ENCODE measurements around the gene NEURL2. TPM values are rescaled to one million over a fixed set of nuclear protein-coding genes. Genes with fewer than 3 reads are reported as not detected.
A peak's percentile ranks its signal among the peaks of the same experiment; 100 is the strongest.

NEURL2 gene
- total and polyA plus RNA-seq, 10 donors = 2.7 to 19.4 (median 5.5) TPM

DNA sequence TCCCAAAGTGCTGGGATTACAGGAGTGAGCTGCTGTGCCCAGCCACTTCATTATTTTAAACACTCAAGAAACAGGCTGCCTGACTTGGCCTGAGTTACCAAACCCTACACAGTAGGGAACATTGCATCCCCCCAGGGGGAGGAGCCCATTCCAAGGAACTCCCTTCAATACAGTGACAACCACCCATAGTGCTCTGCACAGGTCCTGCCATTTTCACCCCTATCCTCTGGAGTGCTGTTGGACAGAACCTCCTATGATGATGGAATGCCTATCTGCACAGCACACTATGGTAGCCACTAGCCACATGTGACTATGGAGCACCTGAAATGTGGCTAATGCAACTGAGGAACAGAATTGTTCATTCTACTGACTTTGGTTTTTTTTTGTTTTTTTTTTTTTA is 45.6 kb downstream of the NEURL2 start:
- Histone ChIP-seq H3K4me1 (peaks cover 9 to 29% (median 17%) of the 10 kb centered on the region in 6 donors), H3K9me3 (no peaks in the 10 kb centered on the region), H3K27ac (no peak overlapping the region), H3K27me3 (replicated peaks in 1 of 7) (no peaks in the 10 kb centered on the region), H3K36me3 (peaks cover 3 to 100% (median 70%) of the 10 kb centered on the region in 6 donors), H3K4me3 (no peak overlapping the region)
- intact Hi-C loops (cut with DNase I; ENCODE audit: low total_unique reads) = no loop called here
- TF ChIP-seq, protein P1, sequence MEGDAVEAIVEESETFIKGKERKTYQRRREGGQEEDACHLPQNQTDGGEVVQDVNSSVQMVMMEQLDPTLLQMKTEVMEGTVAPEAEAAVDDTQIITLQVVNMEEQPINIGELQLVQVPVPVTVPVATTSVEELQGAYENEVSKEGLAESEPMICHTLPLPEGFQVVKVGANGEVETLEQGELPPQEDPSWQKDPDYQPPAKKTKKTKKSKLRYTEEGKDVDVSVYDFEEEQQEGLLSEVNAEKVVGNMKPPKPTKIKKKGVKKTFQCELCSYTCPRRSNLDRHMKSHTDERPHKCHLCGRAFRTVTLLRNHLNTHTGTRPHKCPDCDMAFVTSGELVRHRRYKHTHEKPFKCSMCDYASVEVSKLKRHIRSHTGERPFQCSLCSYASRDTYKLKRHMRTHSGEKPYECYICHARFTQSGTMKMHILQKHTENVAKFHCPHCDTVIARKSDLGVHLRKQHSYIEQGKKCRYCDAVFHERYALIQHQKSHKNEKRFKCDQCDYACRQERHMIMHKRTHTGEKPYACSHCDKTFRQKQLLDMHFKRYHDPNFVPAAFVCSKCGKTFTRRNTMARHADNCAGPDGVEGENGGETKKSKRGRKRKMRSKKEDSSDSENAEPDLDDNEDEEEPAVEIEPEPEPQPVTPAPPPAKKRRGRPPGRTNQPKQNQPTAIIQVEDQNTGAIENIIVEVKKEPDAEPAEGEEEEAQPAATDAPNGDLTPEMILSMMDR (IDR thresholded peaks at IDR 0.05 in 8 of 11, conservative IDR thresholded peaks at IDR 0.05 in 3 of 11) = no peak
- TF ChIP-seq POLR2AphosphoS5 (IDR thresholded peaks at IDR 0.05) (no peak), POLR2A (IDR thresholded peaks at IDR 0.05) (no peak)
- DNase-seq = peak; percentile 2

GRCh38 chr20:45843506-45843905 is 47.5 kb downstream of the NEURL2 start:
- peaks cover 3 to 100% (median 65%) of the 10 kb centered on the region in 6 donors for H3K36me3 ChIP-seq
- H3K27me3 ChIP-seq (replicated peaks in 1 of 7) = no peaks in the 10 kb centered on the region
- DNase-seq = no peak
- WGBS, 5 donors = 89 to 96% (median 94%) methylated on average over 13 to 14 of the region's 14 CpGs
- no peaks in the 10 kb centered on the region for H3K9me3 ChIP-seq
- no peak overlapping the region for H3K4me3 ChIP-seq
- H3K4me1 ChIP-seq = peaks cover 9 to 45% (median 17%) of the 10 kb centered on the region in 6 donors
- intact Hi-C loops (cut with DNase I; ENCODE audit: low total_unique reads) = no loop called here
- peak overlapping the region in 3 of 8 donors; percentile 63 to 78 (median 66) for H3K27ac ChIP-seq
- TF ChIP-seq POLR2A (IDR thresholded peaks at IDR 0.05) = no peak
- TF ChIP-seq POLR2AphosphoS5 (IDR thresholded peaks at IDR 0.05) = peak; percentile 4 to 58 (median 42)

- H3K4me1 ChIP-seq = peaks cover 9 to 48% (median 19%) of the 10 kb centered on the region in 6 donors
- TF ChIP-seq, protein P1 (IDR thresholded peaks at IDR 0.05 in 8 of 11, conservative IDR thresholded peaks at IDR 0.05 in 3 of 11) = no peak
- TF ChIP-seq POLR2AphosphoS5 (IDR thresholded peaks at IDR 0.05) (no peak), POLR2A (IDR thresholded peaks at IDR 0.05) (no peak)
- DNase-seq = no peak
- no peak overlapping the region for H3K4me3 ChIP-seq
- H3K27me3 ChIP-seq (replicated peaks in 1 of 7) = no peaks in the 10 kb centered on the region
- peak overlapping the region; percentile 9 to 78 (median 52) for H3K27ac ChIP-seq
- H3K9me3 ChIP-seq = no peaks in the 10 kb centered on the region
- 6 to 30% (median 25%) methylated on average over 1 to 5 of the region's 5 CpGs for WGBS, 5 donors
- H3K36me3 ChIP-seq = peaks cover 3 to 96% (median 59%) of the 10 kb centered on the region in 6 donors
- intact Hi-C loops (cut with DNase I; ENCODE audit: low total_unique reads) = no loop called here
Measured at GRCh38 chr20:45842169-45842812, 48.7 kb downstream of the NEURL2 start.

DNA sequence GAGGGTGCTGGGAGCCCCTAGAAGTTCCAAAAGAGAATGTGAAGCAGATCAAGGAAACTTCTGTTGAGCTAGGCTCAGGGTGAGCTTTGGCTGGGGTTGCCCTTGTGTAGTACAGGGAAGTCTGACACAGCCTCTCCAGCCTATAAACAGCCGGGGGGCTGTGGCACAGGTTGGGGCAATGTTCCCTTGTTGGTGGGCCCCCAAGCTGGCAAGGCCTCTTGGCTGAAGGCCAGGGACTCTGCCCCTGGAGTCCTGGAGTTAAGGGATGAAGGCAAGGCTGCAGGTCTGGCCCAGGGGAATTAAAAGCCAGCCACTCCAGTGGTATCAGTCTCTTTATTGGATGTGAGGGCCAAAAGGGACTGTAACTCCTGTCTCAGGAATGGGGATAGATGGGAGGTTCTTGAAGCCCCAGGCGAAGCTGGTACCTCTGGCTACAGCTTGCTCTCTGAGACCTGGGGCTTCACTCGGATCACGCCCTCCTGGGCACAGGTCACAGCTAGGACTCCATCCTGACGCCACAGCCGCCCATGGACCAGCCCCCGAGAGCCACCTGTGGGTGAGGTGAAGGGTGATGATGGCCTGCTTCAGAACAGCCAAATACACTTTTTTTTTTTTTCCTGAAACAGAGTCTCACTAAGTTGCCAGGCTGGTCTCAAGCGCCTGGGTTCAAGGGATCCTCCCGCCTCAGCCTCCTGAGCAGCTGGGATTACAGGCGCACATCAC is 49.4 kb downstream of the NEURL2 start:
- H3K36me3 ChIP-seq = peaks cover 3 to 89% (median 53%) of the 10 kb centered on the region in 6 donors
- H3K9me3 ChIP-seq = no peaks in the 10 kb centered on the region
- intact Hi-C loops (cut with DNase I; ENCODE audit: low total_unique reads) = no loop called here
- H3K4me3 ChIP-seq = no peak overlapping the region
- DNase-seq = no peak
- peak overlapping the region in 7 of 8 donors; percentile 9 to 78 (median 58) for H3K27ac ChIP-seq
- 83 to 97% (median 93%) methylated on average over 8 to 10 of the region's 10 CpGs for WGBS, 5 donors
- H3K27me3 ChIP-seq (replicated peaks in 1 of 7) = no peaks in the 10 kb centered on the region
- peaks cover 9 to 50% (median 24%) of the 10 kb centered on the region in 6 donors for H3K4me1 ChIP-seq
- TF ChIP-seq POLR2AphosphoS5 (IDR thresholded peaks at IDR 0.05) (peak in 1 of 3 donors; percentile 17), POLR2A (IDR thresholded peaks at IDR 0.05) (no peak)

GRCh38 chr20:45840700-45841198 is 50.3 kb downstream of the NEURL2 start:
- TF ChIP-seq POLR2AphosphoS5 (IDR thresholded peaks at IDR 0.05) (peak in 1 of 3 donors; percentile 51), POLR2A (IDR thresholded peaks at IDR 0.05) (no peak)
- intact Hi-C loops (cut with DNase I; ENCODE audit: low total_unique reads) = no loop called here
- 93 to 97% (median 94%) methylated on average over 14 to 25 of the region's 25 CpGs for WGBS, 5 donors
- no peak overlapping the region for H3K27ac ChIP-seq
- peaks cover 3 to 80% (median 45%) of the 10 kb centered on the region in 6 donors for H3K36me3 ChIP-seq
- H3K27me3 ChIP-seq (replicated peaks in 1 of 7) = no peaks in the 10 kb centered on the region
- H3K4me1 ChIP-seq = peaks cover 10 to 57% (median 27%) of the 10 kb centered on the region in 6 donors
- H3K9me3 ChIP-seq = no peaks in the 10 kb centered on the region
- no peak for DNase-seq
- H3K4me3 ChIP-seq = no peak overlapping the region

Other genes starting within 250 kb of the NEURL2 start
- gene WFDC11, start 221.0 kb downstream of the NEURL2 start, total RNA-seq = not detected
- gene WFDC11, start 221.0 kb downstream of the NEURL2 start, polyA plus RNA-seq = not detected
- gene WFDC13, start 189.2 kb downstream of the NEURL2 start, total RNA-seq = not detected
- not detected for gene WFDC13, start 189.2 kb downstream of the NEURL2 start, polyA plus RNA-seq
- not detected for gene WFDC10B, start 186.2 kb downstream of the NEURL2 start, total RNA-seq
- gene WFDC10B, start 186.2 kb downstream of the NEURL2 start, polyA plus RNA-seq = not detected
- not detected for gene SPINT4, start 168.9 kb downstream of the NEURL2 start, total RNA-seq
- not detected for gene SPINT4, start 168.9 kb downstream of the NEURL2 start, polyA plus RNA-seq
- not detected for gene WFDC3, start 99.3 kb downstream of the NEURL2 start, total RNA-seq
- gene WFDC3, start 99.3 kb downstream of the NEURL2 start, polyA plus RNA-seq = 1 to 10 TPM in 1 of 3 donors, under 1 TPM in 2; 0.70 to 1.2 (median 0.89) TPM
- gene DNTTIP1, start 99.3 kb downstream of the NEURL2 start, total RNA-seq = 10 to 100 TPM; 21.0 to 39.3 (median 29.6) TPM
- 10 to 100 TPM; 31.8 to 34.7 (median 32.5) TPM for gene DNTTIP1, start 99.3 kb downstream of the NEURL2 start, polyA plus RNA-seq
- 10 to 100 TPM in 4 of 7 donors, 1 to 10 TPM in 3; 3.0 to 22.2 (median 12.3) TPM for gene UBE2C, start 78.6 kb downstream of the NEURL2 start, total RNA-seq
- gene UBE2C, start 78.6 kb downstream of the NEURL2 start, polyA plus RNA-seq = 10 to 100 TPM; 11.4 to 56.4 (median 19.7) TPM
- gene TNNC2, start 63.9 kb downstream of the NEURL2 start, total RNA-seq = under 1 TPM in 2 of 7 donors, not detected in 5; 0.54 to 0.89 TPM
- 1 to 10 TPM; 1.4 to 3.4 (median 1.9) TPM for gene TNNC2, start 63.9 kb downstream of the NEURL2 start, polyA plus RNA-seq
- 10 to 100 TPM in 6 of 7 donors, 1 to 10 TPM in 1; 8.8 to 32.4 (median 20.0) TPM for gene SNX21, start 57.4 kb downstream of the NEURL2 start, total RNA-seq
- gene SNX21, start 57.4 kb downstream of the NEURL2 start, polyA plus RNA-seq = 10 to 100 TPM in 2 of 3 donors, 1 to 10 TPM in 1; 6.3 to 15.8 (median 15.7) TPM
- gene ACOT8, start 33.8 kb downstream of the NEURL2 start, total RNA-seq = 10 to 100 TPM; 19.4 to 37.4 (median 24.7) TPM
- 10 to 100 TPM; 28.1 to 36.7 (median 34.2) TPM for gene ACOT8, start 33.8 kb downstream of the NEURL2 start, polyA plus RNA-seq
- 1 to 10 TPM; 4.4 to 7.1 (median 5.4) TPM for gene ZSWIM3, start 33.6 kb downstream of the NEURL2 start, total RNA-seq
- gene ZSWIM3, start 33.6 kb downstream of the NEURL2 start, polyA plus RNA-seq = 1 to 10 TPM; 3.1 to 4.2 (median 3.5) TPM
- gene ZSWIM1, start 10.0 kb downstream of the NEURL2 start, total RNA-seq = 10 to 100 TPM in 6 of 7 donors, 1 to 10 TPM in 1; 8.5 to 16.1 (median 11.1) TPM
- 1 to 10 TPM; 3.7 to 5.5 (median 3.9) TPM for gene ZSWIM1, start 10.0 kb downstream of the NEURL2 start, polyA plus RNA-seq
- gene SPATA25, start 3.6 kb downstream of the NEURL2 start, total RNA-seq = 10 to 100 TPM in 1 of 7 donors, 1 to 10 TPM in 6; 1.5 to 11.5 (median 4.0) TPM
- 1 to 10 TPM in 1 of 3 donors, under 1 TPM in 2; 0.41 to 3.1 (median 0.46) TPM for gene SPATA25, start 3.6 kb downstream of the NEURL2 start, polyA plus RNA-seq
- gene CTSA, start 127 bp upstream of the NEURL2 start, total RNA-seq = 100 to 1,000 TPM; 162 to 203 (median 183) TPM
- gene CTSA, start 127 bp upstream of the NEURL2 start, polyA plus RNA-seq = 100 to 1,000 TPM in 1 of 3 donors, 10 to 100 TPM in 2; 56.6 to 105 (median 65.8) TPM
- 100 to 1,000 TPM in 2 of 7 donors, 10 to 100 TPM in 5; 19.2 to 430 (median 46.7) TPM for gene PLTP, start 20.9 kb upstream of the NEURL2 start, total RNA-seq
- 10 to 100 TPM in 2 of 3 donors, 1 to 10 TPM in 1; 7.5 to 58.2 (median 16.7) TPM for gene PLTP, start 20.9 kb upstream of the NEURL2 start, polyA plus RNA-seq
- gene PCIF1, start 43.5 kb upstream of the NEURL2 start, total RNA-seq = 10 to 100 TPM; 41.2 to 61.9 (median 52.4) TPM
- gene PCIF1, start 43.5 kb upstream of the NEURL2 start, polyA plus RNA-seq = 10 to 100 TPM; 25.1 to 33.8 (median 31.0) TPM
- gene ZNF335, start 81.0 kb upstream of the NEURL2 start, total RNA-seq = 10 to 100 TPM; 25.9 to 46.3 (median 33.8) TPM
- 10 to 100 TPM in 2 of 3 donors, 1 to 10 TPM in 1; 8.2 to 17.9 (median 17.8) TPM for gene ZNF335, start 81.0 kb upstream of the NEURL2 start, polyA plus RNA-seq
- gene MMP9, start 117.7 kb upstream of the NEURL2 start, total RNA-seq = 100 to 1,000 TPM in 5 of 7 donors, 10 to 100 TPM in 2; 75.2 to 295 (median 168) TPM
- gene MMP9, start 117.7 kb upstream of the NEURL2 start, polyA plus RNA-seq = 10 to 100 TPM; 33.3 to 49.7 (median 37.1) TPM
- 1 to 10 TPM in 5 of 7 donors, under 1 TPM in 2; 0.20 to 4.0 (median 2.5) TPM for gene SLC12A5, start 138.0 kb upstream of the NEURL2 start, total RNA-seq
- 1 to 10 TPM; 1.8 to 8.7 (median 4.1) TPM for gene SLC12A5, start 138.0 kb upstream of the NEURL2 start, polyA plus RNA-seq
- gene NCOA5, start 198.8 kb upstream of the NEURL2 start, total RNA-seq = 10 to 100 TPM; 27.3 to 33.2 (median 29.2) TPM
- gene NCOA5, start 198.8 kb upstream of the NEURL2 start, polyA plus RNA-seq = 10 to 100 TPM; 14.3 to 22.3 (median 16.6) TPM
- gene CD40, start 227.1 kb upstream of the NEURL2 start, total RNA-seq = 10 to 100 TPM; 30.7 to 70.3 (median 44.2) TPM
- 100 to 1,000 TPM in 1 of 3 donors, 10 to 100 TPM in 2; 66.1 to 108 (median 68.7) TPM for gene CD40, start 227.1 kb upstream of the NEURL2 start, polyA plus RNA-seq

Data from spleen (tissue), 11 donors.